Ovary (tissue), 3 donors: ENCODE measurements around the gene RNGTT.

Experiments
- CTCF ChIP-seq, 3 donors: fragments of 450-650 bp in 2 of 3; fragments of 200-600 bp in 1 of 3; IDR thresholded peaks; one replicate each; pipeline versions ENCODE4 v1.5.1 to v1.8.0; 2016 to 2022; ENCODE audit warnings: antibody characterized with exemption in 3 of 3, mild to moderate bottlenecking in 1 of 3
- POLR2A ChIP-seq: fragments of 450-650 bp; IDR thresholded peaks from one replicate; pipeline ENCODE4 v1.6.1; 2017; ENCODE audit warnings: antibody characterized with exemption, mild to moderate bottlenecking, moderate library complexity
- donor health status: DM: no; HTN: no; CAD: no.

- no peak for TF ChIP-seq POLR2A
- no peak for TF ChIP-seq CTCF (IDR thresholded peaks at IDR 0.05)
Measured at GRCh38 chr6:88698661-88699060, 264.8 kb downstream of the RNGTT start.
